Endodermal cell (in vitro differentiated cells): Measurements from ENCODE around the gene CARD14. TPM values are rescaled to one million over a fixed set of nuclear protein-coding genes. Genes with fewer than 3 reads are reported as not detected.

ENCODE experiments used
- DNase-seq: peaks from one replicate; pipeline ENCODE4 v3.0.0-alpha.2; 2017
- H3K27ac ChIP-seq: 2 replicates; pipeline ENCODE4 v1.5.1; 2013; ENCODE audit warnings: mild to moderate bottlenecking, low read depth, low read length, moderate library complexity
- H3K27me3 ChIP-seq: 2 replicates; pipeline ENCODE4 v1.6.1; 2013; ENCODE audit warnings: mild to moderate bottlenecking, low read length, moderate library complexity; ENCODE audit not compliant: insufficient read depth, control insufficient read depth, poor library complexity, severe bottlenecking
- H3K36me3 ChIP-seq: 2 replicates; pipeline ENCODE4 v1.7.0; 2013; ENCODE audit warnings: mild to moderate bottlenecking, low read length, moderate library complexity; ENCODE audit not compliant: control insufficient read depth, insufficient read depth
- H3K4me1 ChIP-seq: one replicate; pipeline ENCODE4 v1.7.0; 2013; ENCODE audit warnings: low read length; ENCODE audit not compliant: control insufficient read depth, insufficient read depth
- H3K4me3 ChIP-seq: 2 replicates; pipeline ENCODE4 v1.5.1; 2013; ENCODE audit warnings: mild to moderate bottlenecking, low read length, moderate library complexity
- H3K9ac ChIP-seq: 2 replicates; pipeline ENCODE4 v1.6.1; 2013; ENCODE audit warnings: mild to moderate bottlenecking, low read length, moderate library complexity; ENCODE audit not compliant: poor library complexity, severe bottlenecking; ENCODE audit errors: extremely low read depth
- H3K9me3 ChIP-seq: 2 replicates; pipeline ENCODE4 v1.6.1; 2013; ENCODE audit warnings: mild to moderate bottlenecking, low read length, moderate library complexity; ENCODE audit not compliant: control insufficient read depth
- H3K27ac Mint-ChIP-seq: 2 replicates; pipeline ENCODE4 v1.8.0; 2020; ENCODE audit warnings: mixed read lengths
- H3K27me3 Mint-ChIP-seq: 2 replicates; pipeline ENCODE4 v1.8.0; 2021; ENCODE audit warnings: mild to moderate bottlenecking, mixed read lengths; ENCODE audit not compliant: insufficient read depth
- H3K36me3 Mint-ChIP-seq: 2 replicates; pipeline ENCODE4 v1.8.0; 2020; ENCODE audit warnings: low read depth, mixed read lengths
- H3K4me1 Mint-ChIP-seq: 2 replicates; pipeline ENCODE4 v1.8.0; 2020; ENCODE audit warnings: mixed read lengths
- H3K4me3 Mint-ChIP-seq: 2 replicates; pipeline ENCODE4 v1.8.0; 2020; ENCODE audit warnings: mild to moderate bottlenecking, moderate library complexity, mixed read lengths
- H3K9me3 Mint-ChIP-seq: 2 replicates; pipeline ENCODE4 v1.8.0; 2020; ENCODE audit warnings: mild to moderate bottlenecking, mixed read lengths
- CTCF ChIP-seq: fragments of 200-600 bp; sonication (generic); conservative IDR thresholded peaks from 2 replicates; pipeline ENCODE4 v1.5.0; 2021; ENCODE audit warnings: antibody characterized with exemption, mild to moderate bottlenecking
- WGBS, 2 experiments: methylation state at CpG; one replicate each; pipeline versions ENCODE4 v1.1.5 to v1.1.7; 2013; ENCODE audit warnings: missing lambda C conversion rate in 2 of 2, mixed read lengths in 1 of 2; ENCODE audit not compliant: insufficient coverage in 1 of 2, insufficient read length in 1 of 2; 5-methylcytosine and 5-hydroxymethylcytosine counted together
- total RNA-seq, 2 donors: library from RNA; stranded (reverse); fragmentation: NEBNext Ultra II Directional in 1 of 2; extraction: Animal tissue kit (Norgen Biotek cat#: 25700) in 1 of 2; gene quantifications; 2 replicates in 1 of 2; 3 replicates in 1 of 2; pipeline ENCODE4 v1.2.1, GENCODE V29; 2021

CARD14 gene
- total RNA-seq, 2 donors from 2014 or later: 0.31 TPM; not detected in 1

- H3K9ac ChIP-seq: no peak overlapping the region
- Mint-ChIP-seq H3K27me3 (no peaks in the 10 kb centered on the region), H3K27ac (no peak overlapping the region), H3K36me3 (peaks cover 4% of the 10 kb centered on the region), H3K9me3 (no peaks in the 10 kb centered on the region), H3K4me1 (peaks cover 6% of the 10 kb centered on the region), H3K4me3 (no peak overlapping the region)
- no peaks in the 10 kb centered on the region for H3K36me3 ChIP-seq
- TF ChIP-seq CTCF: no peak
- no peaks in the 10 kb centered on the region for H3K4me1 ChIP-seq
- no peaks in the 10 kb centered on the region for H3K27me3 ChIP-seq
- H3K9me3 ChIP-seq: no peaks in the 10 kb centered on the region
- no peak overlapping the region for H3K27ac ChIP-seq
- DNase-seq: no peak
- 92 to 95% methylated on average over 14 to 15 of the region's 15 CpGs for WGBS, 2 experiments
- no peak overlapping the region for H3K4me3 ChIP-seq
Observed at GRCh38 chr17:80201446-80201845, 31.6 kb downstream of the CARD14 start.

GRCh38 chr17:80202197-80202596 is 32.4 kb downstream of the CARD14 start:
- Mint-ChIP-seq H3K4me1 (peaks cover 6% of the 10 kb centered on the region), H3K27ac (no peak overlapping the region), H3K4me3 (no peak overlapping the region), H3K36me3 (peaks cover 4% of the 10 kb centered on the region), H3K9me3 (no peaks in the 10 kb centered on the region), H3K27me3 (no peaks in the 10 kb centered on the region)
- DNase-seq: no peak
- no peak for TF ChIP-seq CTCF
- Histone ChIP-seq H3K9ac (no peak overlapping the region), H3K9me3 (no peaks in the 10 kb centered on the region), H3K27ac (no peak overlapping the region), H3K4me1 (no peaks in the 10 kb centered on the region), H3K4me3 (no peak overlapping the region), H3K36me3 (no peaks in the 10 kb centered on the region), H3K27me3 (no peaks in the 10 kb centered on the region)
- WGBS, 2 experiments: 91 to 98% methylated on average over 13 to 17 of the region's 17 CpGs

DNA sequence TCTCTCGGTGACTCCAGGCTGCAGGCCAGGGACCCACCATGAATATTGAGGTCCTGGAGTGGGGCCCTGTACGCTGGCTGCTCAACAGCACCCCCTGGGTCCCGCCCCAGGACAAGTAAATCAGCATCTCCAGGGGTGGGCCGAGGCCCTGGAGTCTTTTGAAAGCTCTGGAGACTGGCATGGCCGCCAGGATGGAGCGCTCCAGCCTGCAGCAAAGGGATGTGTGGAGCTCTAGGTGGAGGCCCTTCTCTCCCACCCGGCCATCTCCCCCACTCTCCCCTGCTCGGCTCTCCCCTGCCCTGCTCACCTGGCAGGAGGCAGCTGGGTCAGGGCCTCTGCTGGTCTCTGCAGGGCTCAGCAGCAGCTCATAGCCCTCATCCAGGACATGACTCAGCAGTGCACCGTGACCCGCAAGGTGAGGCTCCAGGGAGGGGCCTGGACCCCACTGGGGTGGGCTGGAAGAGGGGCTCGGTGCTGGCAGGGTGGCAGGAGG is 33.7 kb downstream of the CARD14 start:
- Mint-ChIP-seq H3K27ac (no peak overlapping the region), H3K27me3 (no peaks in the 10 kb centered on the region), H3K4me3 (no peak overlapping the region), H3K36me3 (peaks cover 4% of the 10 kb centered on the region), H3K9me3 (no peaks in the 10 kb centered on the region), H3K4me1 (no peaks in the 10 kb centered on the region)
- no peaks in the 10 kb centered on the region for H3K36me3 ChIP-seq
- H3K9me3 ChIP-seq: no peaks in the 10 kb centered on the region
- H3K27me3 ChIP-seq: no peaks in the 10 kb centered on the region
- TF ChIP-seq CTCF: peak; percentile 44
- H3K4me3 ChIP-seq: no peak overlapping the region
- no peak overlapping the region for H3K27ac ChIP-seq
- H3K9ac ChIP-seq: no peak overlapping the region
- no peaks in the 10 kb centered on the region for H3K4me1 ChIP-seq
- 89 to 98% methylated on average over 7 to 11 of the region's 11 CpGs for WGBS, 2 experiments
- peak; percentile 67 for DNase-seq
